ENCODE data around the gene EEF1AKMT1.

Gene EEF1AKMT1

DNA sequence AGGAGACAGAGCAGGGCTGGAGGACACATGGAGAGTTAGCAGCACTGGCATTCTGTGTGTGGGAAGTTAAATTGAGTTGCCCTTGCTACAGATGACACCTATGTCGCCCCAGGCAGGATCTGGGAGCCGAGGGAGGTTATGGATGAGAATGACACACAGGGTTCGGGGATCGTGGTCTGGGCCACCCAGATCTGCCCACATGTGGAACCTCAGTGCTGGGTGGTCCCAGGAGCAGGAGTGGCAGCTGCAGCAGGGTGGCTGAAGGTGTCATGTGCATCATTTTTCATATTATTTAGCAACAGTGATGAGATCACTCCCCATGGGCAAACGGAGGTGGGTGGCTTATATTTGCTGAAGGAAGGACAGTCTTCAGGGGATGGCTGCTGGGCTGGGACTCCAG is 67.1 kb downstream of the EEF1AKMT1 start:
- H3K27ac Mint-ChIP-seq, result no peak overlapping the region
- CTCF ChIA-PET, result interaction anchor here (1.0 kb wide), 1 partner anchor 211 kb away, joined by 3 read pairs; no protein-coding TSS in a partner anchor

GRCh38 chr13:20704459-20705069 is 69.2 kb downstream of the EEF1AKMT1 start:
- peak overlapping the region; percentile 62 for H3K4me3 Mint-ChIP-seq
- peaks cover 80% of the 10 kb centered on the region for H3K27me3 Mint-ChIP-seq
- CTCF ChIA-PET, result interaction anchor here (0.9 to 1.0 kb wide), 3 partner anchors 124 to 507 kb away, joined by 3 to 4 read pairs (median 4); partner anchors contain the start of gene XPO4
- peaks cover 11% of the 10 kb centered on the region for H3K4me1 Mint-ChIP-seq
- no peaks in the 10 kb centered on the region for H3K9me3 Mint-ChIP-seq
- DNase-seq, result no peak
- H3K36me3 Mint-ChIP-seq, result no peaks in the 10 kb centered on the region
- no peak overlapping the region for H3K27ac Mint-ChIP-seq

More for the DNA sequence above, 67.1 kb downstream of the EEF1AKMT1 start:
- Mint-ChIP-seq H3K36me3 (no peaks in the 10 kb centered on the region), H3K9me3 (no peaks in the 10 kb centered on the region), H3K4me1 (peaks cover 11% of the 10 kb centered on the region), H3K4me3 (no peak overlapping the region), H3K27me3 (peaks cover 59% of the 10 kb centered on the region)
- DNase-seq, result no peak

DNA sequence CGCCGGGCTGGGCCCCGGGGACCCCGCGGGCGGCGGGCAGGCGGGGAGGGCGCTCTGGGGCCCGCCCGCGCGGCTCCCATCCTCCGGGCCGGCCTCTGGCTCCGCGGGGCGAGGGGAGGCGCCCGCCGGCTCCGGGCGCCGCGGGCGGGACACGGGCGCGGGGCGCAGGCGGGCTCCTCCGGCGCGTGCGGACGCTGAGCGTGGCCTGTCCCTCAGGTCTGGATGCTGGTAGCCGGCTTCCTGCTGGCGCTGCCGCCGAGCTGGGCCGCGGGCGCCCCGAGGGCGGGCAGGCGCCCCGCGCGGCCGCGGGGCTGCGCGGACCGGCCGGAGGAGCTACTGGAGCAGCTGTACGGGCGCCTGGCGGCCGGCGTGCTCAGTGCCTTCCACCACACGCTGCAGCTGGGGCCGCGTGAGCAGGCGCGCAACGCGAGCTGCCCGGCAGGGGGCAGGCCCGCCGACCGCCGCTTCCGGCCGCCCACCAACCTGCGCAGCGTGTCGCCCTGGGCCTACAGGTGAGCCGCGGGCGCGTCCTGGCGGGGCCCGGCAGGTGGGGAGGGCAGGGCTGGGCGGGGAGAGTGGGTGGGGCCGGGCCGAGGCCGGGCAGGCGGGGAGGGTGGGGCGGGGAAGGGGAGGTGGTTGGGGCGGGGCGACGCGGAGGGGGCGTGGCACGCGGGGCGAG is 69.8 kb downstream of the EEF1AKMT1 start:
- CTCF ChIA-PET, result interaction anchor here (0.7 to 2.3 kb wide), 6 partner anchors 11 to 507 kb away, joined by 3 to 5 read pairs (median 4); partner anchors contain the start of gene XPO4

GRCh38 chr13:20702915-20703779 is 70.6 kb downstream of the EEF1AKMT1 start, which contains the start of gene IL17D:
Gene IL17D (plus strand): TSS chr13:20703699. CDS start chr13:20704002, 303 bp downstream.
- Mint-ChIP-seq H3K36me3 (no peaks in the 10 kb centered on the region), H3K27me3 (peaks cover 81% of the 10 kb centered on the region), H3K27ac (peak within 1 kb of the TSS; percentile 30), H3K9me3 (no peaks in the 10 kb centered on the region), H3K4me1 (peaks cover 11% of the 10 kb centered on the region), H3K4me3 (peak within 1 kb of the TSS; percentile 81)
- peak; percentile 52 for DNase-seq
- CTCF ChIA-PET, result interaction anchor here (0.7 to 2.3 kb wide), 9 partner anchors 9 to 506 kb away, joined by 3 to 5 read pairs (median 3); partner anchors contain the start of gene XPO4

More for the DNA sequence above, 69.8 kb downstream of the EEF1AKMT1 start:
- Mint-ChIP-seq H3K4me3 (no peak overlapping the region), H3K27ac (no peak overlapping the region), H3K9me3 (no peaks in the 10 kb centered on the region), H3K4me1 (peaks cover 11% of the 10 kb centered on the region), H3K27me3 (peaks cover 82% of the 10 kb centered on the region), H3K36me3 (no peaks in the 10 kb centered on the region)
- peak; percentile 82 for DNase-seq

- no peaks in the 10 kb centered on the region for H3K9me3 Mint-ChIP-seq
- H3K27me3 Mint-ChIP-seq, result peaks cover 76% of the 10 kb centered on the region
- CTCF ChIA-PET, result interaction anchor here (0.8 to 2.3 kb wide), 5 partner anchors 9 to 223 kb away, joined by 3 to 5 read pairs (median 3); no protein-coding TSS in a partner anchor
- DNase-seq, result no peak
- peak overlapping the region; percentile 81 for H3K4me3 Mint-ChIP-seq
- H3K27ac Mint-ChIP-seq, result no peak overlapping the region
- peaks cover 11% of the 10 kb centered on the region for H3K4me1 Mint-ChIP-seq
- no peaks in the 10 kb centered on the region for H3K36me3 Mint-ChIP-seq
Observed at GRCh38 chr13:20702530-20702914, 71.2 kb downstream of the EEF1AKMT1 start.

- peaks cover 11% of the 10 kb centered on the region for H3K4me1 Mint-ChIP-seq
- no peak overlapping the region for H3K4me3 Mint-ChIP-seq
- H3K9me3 Mint-ChIP-seq, result no peaks in the 10 kb centered on the region
- CTCF ChIA-PET, result interaction anchor here (1.0 kb wide), 1 partner anchor 224 kb away, joined by 5 read pairs; no protein-coding TSS in a partner anchor
- H3K36me3 Mint-ChIP-seq, result no peaks in the 10 kb centered on the region
- H3K27me3 Mint-ChIP-seq, result peaks cover 69% of the 10 kb centered on the region
- H3K27ac Mint-ChIP-seq, result no peak overlapping the region
- no peak for DNase-seq
Observed at GRCh38 chr13:20701461-20701860, 72.3 kb downstream of the EEF1AKMT1 start.

DNA sequence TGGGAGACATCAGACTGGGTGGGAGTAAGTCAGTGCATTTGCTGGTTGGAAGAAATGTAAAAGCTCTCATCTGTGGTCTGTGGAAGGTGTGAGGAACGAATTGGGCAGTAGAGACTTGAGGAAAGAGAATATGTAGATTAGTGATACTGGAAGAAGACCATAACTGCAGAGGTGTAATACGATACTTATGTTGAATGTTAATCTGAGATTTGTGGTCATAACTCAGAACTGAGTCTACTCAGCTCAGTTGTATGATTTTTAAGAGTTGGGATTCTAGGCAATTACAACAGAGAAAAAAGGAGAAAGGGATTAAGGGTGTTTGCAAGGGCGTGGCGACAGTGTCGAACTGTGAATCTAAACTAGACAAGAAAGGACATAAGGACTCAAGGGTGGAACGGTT is 73.5 kb downstream of the EEF1AKMT1 start:
- H3K36me3 Mint-ChIP-seq, result no peaks in the 10 kb centered on the region
- H3K4me1 Mint-ChIP-seq, result peaks cover 11% of the 10 kb centered on the region
- DNase-seq, result no peak
- no peaks in the 10 kb centered on the region for H3K9me3 Mint-ChIP-seq
- peaks cover 57% of the 10 kb centered on the region for H3K27me3 Mint-ChIP-seq
- no peak overlapping the region for H3K27ac Mint-ChIP-seq
- CTCF ChIA-PET, result interaction anchor here (0.8 kb wide), 1 partner anchor 129 kb away, joined by 3 read pairs; no protein-coding TSS in a partner anchor
- H3K4me3 Mint-ChIP-seq, result no peak overlapping the region

- CTCF ChIA-PET, result interaction anchor here (0.8 kb wide), 1 partner anchor 129 kb away, joined by 3 read pairs; no protein-coding TSS in a partner anchor
- H3K27ac Mint-ChIP-seq, result no peak overlapping the region
- no peak for DNase-seq
- no peak overlapping the region for H3K4me3 Mint-ChIP-seq
- no peaks in the 10 kb centered on the region for H3K36me3 Mint-ChIP-seq
- peaks cover 53% of the 10 kb centered on the region for H3K27me3 Mint-ChIP-seq
- H3K4me1 Mint-ChIP-seq, result peaks cover 11% of the 10 kb centered on the region
- no peaks in the 10 kb centered on the region for H3K9me3 Mint-ChIP-seq
Observed at GRCh38 chr13:20699715-20700114, 74.0 kb downstream of the EEF1AKMT1 start.

DNA sequence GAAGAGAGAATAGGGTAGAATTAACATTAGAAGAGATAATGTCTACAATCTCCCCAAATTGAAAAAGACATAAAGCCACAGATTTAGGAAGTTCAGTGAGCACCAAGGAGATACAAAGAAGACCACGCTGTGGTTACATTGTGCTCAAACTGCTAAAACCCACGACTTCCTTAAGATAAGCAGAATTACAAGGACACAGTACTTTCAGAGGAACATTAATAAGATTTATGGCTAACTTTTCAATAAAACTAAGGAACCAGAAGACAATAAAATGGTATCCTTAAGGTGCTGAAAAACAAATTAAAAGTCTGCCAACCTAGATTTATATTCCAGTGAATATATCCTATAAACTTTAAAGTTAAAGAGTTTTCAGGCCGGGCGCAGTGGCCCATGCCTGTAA is 77.7 kb downstream of the EEF1AKMT1 start:
- no peaks in the 10 kb centered on the region for H3K4me1 Mint-ChIP-seq
- no peak overlapping the region for H3K27ac Mint-ChIP-seq
- CTCF ChIA-PET, result no interaction called here
- H3K36me3 Mint-ChIP-seq, result no peaks in the 10 kb centered on the region
- H3K27me3 Mint-ChIP-seq, result peaks cover 35% of the 10 kb centered on the region
- no peak for DNase-seq
- H3K9me3 Mint-ChIP-seq, result no peaks in the 10 kb centered on the region
- no peak overlapping the region for H3K4me3 Mint-ChIP-seq

DNA sequence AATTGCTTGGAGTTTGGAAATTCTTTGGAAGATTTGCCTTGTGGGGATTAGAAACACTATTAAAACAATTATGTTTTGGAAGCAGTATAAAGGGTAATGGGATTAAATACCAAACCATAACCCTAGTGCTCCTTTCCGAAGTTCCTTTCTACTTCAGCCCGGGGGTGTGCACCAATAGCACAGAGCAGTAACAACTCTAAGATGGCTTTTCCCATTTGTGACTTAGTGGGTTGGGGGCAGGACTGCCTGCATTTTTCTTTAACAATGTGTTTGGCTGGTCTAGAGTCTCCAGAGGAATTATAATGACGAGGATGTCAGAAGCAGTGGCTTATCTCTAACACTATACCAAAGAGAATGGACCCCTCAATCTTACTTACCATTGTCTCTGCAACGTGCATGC is 82.1 kb downstream of the EEF1AKMT1 start:
- Mint-ChIP-seq H3K27me3 (peaks cover 10% of the 10 kb centered on the region), H3K27ac (no peak overlapping the region), H3K36me3 (no peaks in the 10 kb centered on the region), H3K4me3 (no peak overlapping the region), H3K4me1 (no peaks in the 10 kb centered on the region), H3K9me3 (no peaks in the 10 kb centered on the region)
- no peak for DNase-seq
- CTCF ChIA-PET, result no interaction called here

- CTCF ChIA-PET, result no interaction called here
- H3K4me3 Mint-ChIP-seq, result no peak overlapping the region
- H3K9me3 Mint-ChIP-seq, result no peaks in the 10 kb centered on the region
- H3K27me3 Mint-ChIP-seq, result peaks cover 4% of the 10 kb centered on the region
- H3K36me3 Mint-ChIP-seq, result no peaks in the 10 kb centered on the region
- DNase-seq, result no peak
- H3K4me1 Mint-ChIP-seq, result no peaks in the 10 kb centered on the region
- H3K27ac Mint-ChIP-seq, result no peak overlapping the region
Observed at GRCh38 chr13:20689291-20689690, 84.5 kb downstream of the EEF1AKMT1 start.

DNA sequence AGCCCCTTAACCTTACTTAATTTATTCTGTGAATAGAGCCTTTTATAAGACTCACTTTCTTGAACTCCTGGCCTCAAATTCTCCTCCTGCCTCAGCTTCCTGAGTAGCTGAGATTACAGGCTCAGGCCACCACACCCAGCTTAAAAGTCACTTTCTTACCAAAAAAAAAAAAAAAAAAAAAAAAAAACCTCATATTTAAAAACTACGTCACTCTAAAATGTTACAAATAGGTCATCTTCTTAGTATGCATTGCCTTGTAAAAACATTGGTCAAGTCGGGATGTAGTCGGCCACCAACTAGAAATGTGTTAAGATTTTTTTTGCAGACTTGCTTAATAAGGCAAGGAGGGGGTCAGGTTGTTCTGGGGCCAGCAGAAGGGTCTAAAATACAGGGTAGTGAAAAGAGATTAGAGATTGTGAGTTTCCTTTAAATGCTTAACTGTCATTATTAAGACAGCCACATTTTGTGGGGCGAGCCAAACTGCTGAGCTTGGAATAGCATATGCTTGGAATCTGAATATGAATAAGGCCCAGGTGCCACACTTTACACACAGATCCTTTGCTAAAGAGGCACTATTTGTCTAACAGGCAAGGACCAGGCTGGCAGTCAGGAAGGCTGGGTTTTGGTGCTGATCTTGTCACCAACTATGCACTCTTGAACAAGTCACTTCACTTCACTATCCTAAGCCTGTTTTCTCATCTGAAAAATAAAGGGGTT is 86.7 kb downstream of the EEF1AKMT1 start:
- no peaks in the 10 kb centered on the region for H3K4me1 Mint-ChIP-seq
- no peaks in the 10 kb centered on the region for H3K9me3 Mint-ChIP-seq
- no peak overlapping the region for H3K4me3 Mint-ChIP-seq
- no peak for DNase-seq
- H3K27ac Mint-ChIP-seq, result no peak overlapping the region
- H3K27me3 Mint-ChIP-seq, result no peaks in the 10 kb centered on the region
- CTCF ChIA-PET, result no interaction called here
- H3K36me3 Mint-ChIP-seq, result no peaks in the 10 kb centered on the region

DNA sequence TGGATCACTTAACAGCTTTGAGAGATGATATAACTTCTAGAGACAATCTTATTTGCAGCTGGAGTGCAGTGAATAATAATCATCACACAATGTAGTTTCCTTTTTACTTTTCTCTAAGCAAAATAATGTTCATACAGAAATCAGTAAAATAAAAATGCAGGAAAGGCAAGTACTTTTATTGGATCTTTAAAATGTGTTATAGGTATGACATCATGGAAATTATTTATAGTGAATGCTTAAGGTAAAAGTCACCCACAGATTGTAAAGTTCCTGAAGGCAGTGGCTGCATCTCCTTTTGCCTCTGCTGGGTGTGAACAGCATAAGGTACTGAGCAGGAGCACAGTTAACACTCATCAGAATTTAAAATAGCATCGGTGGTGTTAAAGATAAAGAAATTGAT is 87.6 kb downstream of the EEF1AKMT1 start:
- CTCF ChIA-PET, result no interaction called here
- Mint-ChIP-seq H3K36me3 (no peaks in the 10 kb centered on the region), H3K27ac (no peak overlapping the region), H3K27me3 (no peaks in the 10 kb centered on the region), H3K9me3 (no peaks in the 10 kb centered on the region), H3K4me1 (no peaks in the 10 kb centered on the region), H3K4me3 (no peak overlapping the region)
- DNase-seq, result no peak
